SK-N-SH treated with all-trans-retinoic acid at 6 μM for 48 hours (cell line): ENCODE measurements around the gene KLHL15.

ENCODE experiments used
- ATAC-seq: fragments of 200-7000 bp; cut with Tn5 transposase; 3 replicates; pipeline ENCODE4 v1.9.1; 2020; ENCODE audit warnings: mild to moderate bottlenecking, moderate library complexity
- ARNTL ChIP-seq: fragments of 450-650 bp; formaldehyde crosslinking; IDR thresholded peaks from 2 replicates; pipeline ENCODE4 v1.5.0; 2020; ENCODE audit warnings: low read depth, mild to moderate bottlenecking, moderate library complexity, borderline replicate concordance
- BACH2 ChIP-seq: fragments of 250-450 bp; sonication (Bioruptor Pico); IDR thresholded peaks from 2 replicates; pipeline ENCODE4 v1.9.0; 2021; ENCODE audit warnings: mild to moderate bottlenecking, borderline replicate concordance
- CSDC2 ChIP-seq: fragments of 250-450 bp; sonication (Bioruptor Pico); IDR thresholded peaks from 2 replicates; pipeline ENCODE4 v1.5.0; 2020; ENCODE audit warnings: mild to moderate bottlenecking, moderate library complexity
- CSRNP3 ChIP-seq: fragments of 250-450 bp; sonication (Bioruptor Pico); IDR thresholded peaks from 2 replicates; pipeline ENCODE4 v1.5.1; 2021; ENCODE audit warnings: mild to moderate bottlenecking, moderate library complexity
- ESRRG ChIP-seq: fragments of 250-450 bp; sonication (Bioruptor Pico); IDR thresholded peaks from 2 replicates; pipeline ENCODE4 v1.6.1; 2021; ENCODE audit warnings: mild to moderate bottlenecking
- GLIS3 ChIP-seq: fragments of 250-450 bp; sonication (Bioruptor Pico); IDR thresholded peaks from 2 replicates; pipeline ENCODE4 v1.5.0; 2020; ENCODE audit warnings: mild to moderate bottlenecking, moderate library complexity
- ISL1 ChIP-seq: fragments of 250-450 bp; sonication (Bioruptor Pico); IDR thresholded peaks from 2 replicates; pipeline ENCODE4 v2.1.2; 2022; ENCODE audit warnings: mild to moderate bottlenecking, moderate library complexity
- OSR1 ChIP-seq: fragments of 250-450 bp; sonication (Bioruptor Pico); IDR thresholded peaks from 2 replicates; pipeline ENCODE4 v1.8.0; 2022; ENCODE audit warnings: moderate library complexity, mild to moderate bottlenecking, inconsistent platforms
- PPARA ChIP-seq: fragments of 250-450 bp; sonication (Bioruptor Pico); IDR thresholded peaks from 2 replicates; pipeline ENCODE4 v1.5.0; 2020; ENCODE audit warnings: mild to moderate bottlenecking, borderline replicate concordance
- RARB ChIP-seq: fragments of 250-450 bp; sonication (Bioruptor Pico); IDR thresholded peaks from 2 replicates; pipeline ENCODE4 v1.8.0; 2021; ENCODE audit warnings: mild to moderate bottlenecking, moderate library complexity
- SNAI2 ChIP-seq: fragments of 250-450 bp; sonication (Bioruptor Pico); IDR thresholded peaks from 2 replicates; pipeline ENCODE4 v1.5.0; 2020; ENCODE audit warnings: mild to moderate bottlenecking, moderate library complexity
- TOX ChIP-seq: fragments of 250-450 bp; sonication (Bioruptor Pico); IDR thresholded peaks from 2 replicates; pipeline ENCODE4 v1.8.0; 2021; ENCODE audit warnings: mild to moderate bottlenecking, moderate library complexity, borderline replicate concordance
- TSHZ2 ChIP-seq: fragments of 250-450 bp; sonication (Bioruptor Pico); IDR thresholded peaks from 2 replicates; pipeline ENCODE4 v1.5.0; 2020; ENCODE audit warnings: mild to moderate bottlenecking, moderate library complexity
- ZFP3 ChIP-seq: fragments of 250-450 bp; sonication (Bioruptor Pico); IDR thresholded peaks from 2 replicates; pipeline ENCODE4 v1.5.0; 2020; ENCODE audit warnings: mild to moderate bottlenecking, moderate library complexity
- ZFP30 ChIP-seq: fragments of 450-650 bp; formaldehyde crosslinking; IDR thresholded peaks from 2 replicates; pipeline ENCODE4 v1.5.0; 2022; ENCODE audit warnings: mild to moderate bottlenecking, moderate library complexity
- ZNF565 ChIP-seq: fragments of 450-650 bp; formaldehyde crosslinking; conservative IDR thresholded peaks from 2 replicates; pipeline ENCODE4 v1.5.0; 2020; ENCODE audit warnings: low read depth, mild to moderate bottlenecking, moderate library complexity
- ZNF70 ChIP-seq: fragments of 450-650 bp; formaldehyde crosslinking; IDR thresholded peaks from 2 replicates; pipeline ENCODE4 v1.5.0; 2020; ENCODE audit warnings: mild to moderate bottlenecking, moderate library complexity
- ZNF8 ChIP-seq: fragments of 450-650 bp; formaldehyde crosslinking; IDR thresholded peaks from 2 replicates; pipeline ENCODE4 v1.5.0; 2020; ENCODE audit warnings: mild to moderate bottlenecking, moderate library complexity
- TF ChIP-seq, protein P1 (sequence below): fragments of 250-450 bp; sonication (Bioruptor Pico); IDR thresholded peaks from 2 replicates; pipeline ENCODE4 v1.5.1; 2020; ENCODE audit warnings: low read depth, mild to moderate bottlenecking, moderate library complexity
- TF ChIP-seq, protein P2 (sequence below): fragments of 250-450 bp; sonication (Bioruptor Pico); IDR thresholded peaks from 2 replicates; pipeline ENCODE4 v1.8.0; 2020; ENCODE audit warnings: mild to moderate bottlenecking, moderate library complexity, borderline replicate concordance
- TF ChIP-seq, protein P3 (sequence below): fragments of 250-450 bp; sonication (Bioruptor Pico); IDR thresholded peaks from 2 replicates; pipeline ENCODE4 v1.8.0; 2021; ENCODE audit warnings: low read depth, mild to moderate bottlenecking, moderate library complexity, borderline replicate concordance

Gene KLHL15

GRCh38 chrX:23990455-23990854 is 36.5 kb downstream of the KLHL15 start:
- TF ChIP-seq GLIS3 (CRISPR knock-in tag) (no peak), RARB (no peak), PPARA (no peak)
- ATAC-seq = no peak

DNA sequence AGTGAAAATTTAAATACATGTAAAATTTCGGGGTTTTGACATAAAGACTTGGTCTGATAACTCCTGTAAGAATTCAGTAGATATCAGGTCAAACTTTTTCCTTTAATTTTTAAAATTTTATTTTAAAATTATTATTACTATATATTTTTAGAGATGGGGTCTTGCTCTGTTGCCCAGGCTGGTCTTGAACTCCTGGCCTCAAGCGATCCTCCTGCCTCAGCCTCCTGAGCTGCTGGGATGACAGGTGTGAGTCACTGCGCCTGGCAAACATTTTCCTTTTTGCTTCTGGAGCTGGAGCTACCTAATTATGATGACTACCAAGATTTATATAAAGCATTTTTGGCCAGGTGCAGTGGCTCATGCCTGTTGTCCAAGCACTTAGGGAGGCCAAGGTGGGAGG is 37.3 kb downstream of the KLHL15 start:
- ATAC-seq = no peak
- TF ChIP-seq, protein P1, sequence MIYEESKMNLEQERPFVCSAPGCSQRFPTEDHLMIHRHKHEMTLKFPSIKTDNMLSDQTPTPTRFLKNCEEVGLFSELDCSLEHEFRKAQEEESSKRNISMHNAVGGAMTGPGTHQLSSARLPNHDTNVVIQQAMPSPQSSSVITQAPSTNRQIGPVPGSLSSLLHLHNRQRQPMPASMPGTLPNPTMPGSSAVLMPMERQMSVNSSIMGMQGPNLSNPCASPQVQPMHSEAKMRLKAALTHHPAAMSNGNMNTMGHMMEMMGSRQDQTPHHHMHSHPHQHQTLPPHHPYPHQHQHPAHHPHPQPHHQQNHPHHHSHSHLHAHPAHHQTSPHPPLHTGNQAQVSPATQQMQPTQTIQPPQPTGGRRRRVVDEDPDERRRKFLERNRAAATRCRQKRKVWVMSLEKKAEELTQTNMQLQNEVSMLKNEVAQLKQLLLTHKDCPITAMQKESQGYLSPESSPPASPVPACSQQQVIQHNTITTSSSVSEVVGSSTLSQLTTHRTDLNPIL (CRISPR knock-in tag) = no peak
- TF ChIP-seq ZFP30 (CRISPR knock-in tag) (no peak), BACH2 (CRISPR knock-in tag) (no peak), ZNF565 (CRISPR knock-in tag) (no peak), ZNF70 (CRISPR knock-in tag) (no peak), SNAI2 (no peak), TOX (CRISPR knock-in tag) (no peak), OSR1 (CRISPR knock-in tag) (no peak), PPARA (no peak)
- TF ChIP-seq, protein P2, sequence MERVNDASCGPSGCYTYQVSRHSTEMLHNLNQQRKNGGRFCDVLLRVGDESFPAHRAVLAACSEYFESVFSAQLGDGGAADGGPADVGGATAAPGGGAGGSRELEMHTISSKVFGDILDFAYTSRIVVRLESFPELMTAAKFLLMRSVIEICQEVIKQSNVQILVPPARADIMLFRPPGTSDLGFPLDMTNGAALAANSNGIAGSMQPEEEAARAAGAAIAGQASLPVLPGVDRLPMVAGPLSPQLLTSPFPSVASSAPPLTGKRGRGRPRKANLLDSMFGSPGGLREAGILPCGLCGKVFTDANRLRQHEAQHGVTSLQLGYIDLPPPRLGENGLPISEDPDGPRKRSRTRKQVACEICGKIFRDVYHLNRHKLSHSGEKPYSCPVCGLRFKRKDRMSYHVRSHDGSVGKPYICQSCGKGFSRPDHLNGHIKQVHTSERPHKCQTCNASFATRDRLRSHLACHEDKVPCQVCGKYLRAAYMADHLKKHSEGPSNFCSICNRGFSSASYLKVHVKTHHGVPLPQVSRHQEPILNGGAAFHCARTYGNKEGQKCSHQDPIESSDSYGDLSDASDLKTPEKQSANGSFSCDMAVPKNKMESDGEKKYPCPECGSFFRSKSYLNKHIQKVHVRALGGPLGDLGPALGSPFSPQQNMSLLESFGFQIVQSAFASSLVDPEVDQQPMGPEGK (CRISPR knock-in tag) = no peak

GRCh38 chrX:23982891-23983290 is 44.1 kb downstream of the KLHL15 start:
- TF ChIP-seq ISL1 (CRISPR knock-in tag) (no peak), SNAI2 (no peak), ZNF565 (CRISPR knock-in tag) (no peak), OSR1 (CRISPR knock-in tag) (no peak), ZFP3 (CRISPR knock-in tag) (no peak), ARNTL (CRISPR knock-in tag) (no peak), BACH2 (CRISPR knock-in tag) (no peak), ZNF8 (no peak), PPARA (no peak), ZFP30 (CRISPR knock-in tag) (no peak), ESRRG (no peak), GLIS3 (CRISPR knock-in tag) (no peak), TSHZ2 (CRISPR knock-in tag) (no peak), CSRNP3 (CRISPR knock-in tag) (no peak), CSDC2 (no peak)
- TF ChIP-seq, protein P1 (CRISPR knock-in tag) = no peak
- TF ChIP-seq, protein P3, sequence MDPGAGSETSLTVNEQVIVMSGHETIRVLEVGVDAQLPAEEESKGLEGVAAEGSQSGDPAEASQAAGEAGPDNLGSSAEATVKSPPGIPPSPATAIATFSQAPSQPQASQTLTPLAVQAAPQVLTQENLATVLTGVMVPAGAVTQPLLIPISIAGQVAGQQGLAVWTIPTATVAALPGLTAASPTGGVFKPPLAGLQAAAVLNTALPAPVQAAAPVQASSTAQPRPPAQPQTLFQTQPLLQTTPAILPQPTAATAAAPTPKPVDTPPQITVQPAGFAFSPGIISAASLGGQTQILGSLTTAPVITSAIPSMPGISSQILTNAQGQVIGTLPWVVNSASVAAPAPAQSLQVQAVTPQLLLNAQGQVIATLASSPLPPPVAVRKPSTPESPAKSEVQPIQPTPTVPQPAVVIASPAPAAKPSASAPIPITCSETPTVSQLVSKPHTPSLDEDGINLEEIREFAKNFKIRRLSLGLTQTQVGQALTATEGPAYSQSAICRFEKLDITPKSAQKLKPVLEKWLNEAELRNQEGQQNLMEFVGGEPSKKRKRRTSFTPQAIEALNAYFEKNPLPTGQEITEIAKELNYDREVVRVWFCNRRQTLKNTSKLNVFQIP (CRISPR knock-in tag) = no peak
- TF ChIP-seq, protein P2 (CRISPR knock-in tag) = no peak
- ATAC-seq = no peak
